Stimulated activated CD4-positive, alpha-beta T cell treated with anti-CD3 and anti-CD28 coated beads, Interleukin-4, amount 100 ng/mL, for 4 hours (primary cell): Measurements from ENCODE around the gene VPS8.
"Not testable (repeated sequence)": the region's sequence is repeated elsewhere in the genome, so short reads cannot be mapped to it uniquely, and the experiment has no call there.

Experiments used
- DNase-seq, 2 experiments: peaks; one replicate each; pipeline ENCODE4 v3.0.0-alpha.2; 2020

The VPS8 gene

DNA sequence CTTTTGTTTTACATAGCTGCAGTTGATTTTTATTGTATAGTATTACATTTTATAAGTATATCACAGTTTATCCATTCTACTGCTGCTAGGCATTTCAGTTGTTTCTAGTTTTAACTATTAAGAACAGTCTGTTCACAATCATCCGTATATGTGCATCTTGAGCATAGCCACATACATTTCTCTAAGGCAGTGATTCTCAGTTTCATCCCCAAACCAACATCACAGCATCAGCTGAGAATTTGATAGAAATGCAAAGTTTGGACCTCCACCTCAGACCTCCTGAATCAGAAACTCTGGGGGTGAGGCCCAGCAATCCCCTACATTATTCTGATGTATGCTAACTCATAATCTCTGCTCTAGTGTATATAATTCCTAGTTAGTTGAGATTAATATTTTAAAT, 120.8 kb downstream of the VPS8 start:
- DNase-seq: no peak

- no peak for DNase-seq
Measured at GRCh38 chr3:184937611-184938010, 125.6 kb downstream of the VPS8 start.

- DNase-seq: no peak
Measured at GRCh38 chr3:184941408-184941807, 129.4 kb downstream of the VPS8 start.

DNA sequence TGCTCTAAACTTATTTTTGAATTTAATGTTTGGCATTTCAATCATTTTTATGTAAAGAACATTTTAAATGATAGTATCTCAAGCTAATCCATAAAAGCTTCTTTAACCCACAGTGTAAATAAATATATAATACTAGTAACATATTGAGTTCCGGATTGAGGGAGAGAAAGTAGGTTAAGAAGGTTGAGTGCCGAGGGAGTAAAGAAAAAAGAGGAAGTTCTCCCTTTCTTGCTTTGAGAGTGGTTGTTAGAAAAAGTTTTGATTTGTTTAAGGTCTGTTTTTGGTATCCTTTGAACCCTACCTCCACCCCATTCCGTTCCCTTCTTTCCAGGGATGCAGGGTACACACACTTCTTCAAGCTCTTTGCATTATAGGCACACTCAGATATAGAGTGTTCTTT, 130.8 kb downstream of the VPS8 start:
- no peak for DNase-seq

DNA sequence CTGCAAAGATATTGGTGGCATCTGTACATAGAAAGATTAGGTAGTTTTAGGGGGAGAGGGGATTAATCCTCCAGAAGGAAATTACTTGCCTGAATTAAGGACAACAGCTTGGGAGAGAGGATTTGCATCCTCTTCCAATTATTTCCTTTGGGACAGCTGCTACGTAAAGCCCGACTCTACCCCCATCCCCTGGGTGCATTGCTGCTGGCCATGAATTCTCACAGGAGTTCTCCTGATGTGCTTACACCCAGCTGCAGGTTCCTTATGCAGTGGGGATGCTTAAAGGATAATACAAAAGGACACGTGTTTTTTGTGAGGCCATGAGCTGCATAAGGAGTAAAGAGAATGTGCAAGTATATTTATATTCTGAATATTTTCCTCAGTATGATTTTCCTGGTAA, 132.3 kb downstream of the VPS8 start:
- no peak for DNase-seq

DNA sequence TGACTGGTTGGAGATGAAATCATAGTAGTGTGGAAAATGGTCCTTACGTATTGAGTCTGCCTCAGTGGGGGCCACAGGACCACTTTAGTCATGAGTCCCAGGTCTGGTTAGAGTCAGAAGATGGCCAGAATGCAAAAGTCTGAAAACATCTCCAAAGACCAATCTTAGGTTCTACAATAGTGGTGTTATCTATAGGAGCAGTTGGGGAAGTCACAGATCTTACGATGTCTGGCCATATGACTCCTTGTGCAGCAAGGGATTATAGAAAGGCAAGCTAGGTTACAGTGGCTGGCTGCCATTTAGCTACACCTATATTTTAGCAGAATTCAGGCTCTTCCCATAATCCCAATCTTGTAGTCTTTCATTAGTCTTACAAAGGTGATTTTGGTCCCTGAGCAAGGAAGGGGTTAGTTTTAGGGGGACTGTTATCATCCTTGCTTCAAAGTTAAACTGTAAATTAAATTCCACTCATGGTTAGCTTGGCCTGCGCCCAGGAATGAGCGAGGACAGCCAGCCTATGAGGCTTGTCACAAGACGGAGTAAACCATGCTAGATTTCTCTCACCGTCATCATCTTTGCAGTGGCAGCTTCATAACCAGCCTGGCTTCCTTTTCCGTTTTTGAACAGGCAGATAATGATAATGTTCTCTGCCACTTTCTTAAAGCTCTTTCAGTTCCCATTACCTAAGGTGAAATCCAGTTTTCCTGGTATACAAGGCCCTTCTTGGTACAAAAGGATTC, 134.1 kb downstream of the VPS8 start:
- no peak for DNase-seq

DNA sequence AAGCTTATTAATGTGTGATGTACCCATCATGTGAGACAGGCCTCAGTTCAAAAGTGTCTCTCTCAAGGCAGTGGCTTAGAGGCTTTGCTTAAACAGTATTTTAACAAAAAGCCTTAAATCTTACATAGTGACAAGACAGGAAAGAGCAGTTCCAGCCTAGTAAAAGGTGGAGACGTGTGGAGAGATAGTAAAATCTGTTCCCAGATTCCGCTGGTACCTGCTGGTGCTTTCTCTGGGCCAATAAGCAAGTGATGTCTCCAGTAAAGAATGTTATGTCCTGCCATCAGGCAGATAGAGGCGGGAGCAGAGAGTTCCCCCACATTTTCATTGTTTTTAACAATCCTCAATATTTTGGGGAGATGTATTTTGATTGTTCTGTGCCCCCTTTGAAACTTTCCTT, 135.0 kb downstream of the VPS8 start:
- DNase-seq: no peak

DNA sequence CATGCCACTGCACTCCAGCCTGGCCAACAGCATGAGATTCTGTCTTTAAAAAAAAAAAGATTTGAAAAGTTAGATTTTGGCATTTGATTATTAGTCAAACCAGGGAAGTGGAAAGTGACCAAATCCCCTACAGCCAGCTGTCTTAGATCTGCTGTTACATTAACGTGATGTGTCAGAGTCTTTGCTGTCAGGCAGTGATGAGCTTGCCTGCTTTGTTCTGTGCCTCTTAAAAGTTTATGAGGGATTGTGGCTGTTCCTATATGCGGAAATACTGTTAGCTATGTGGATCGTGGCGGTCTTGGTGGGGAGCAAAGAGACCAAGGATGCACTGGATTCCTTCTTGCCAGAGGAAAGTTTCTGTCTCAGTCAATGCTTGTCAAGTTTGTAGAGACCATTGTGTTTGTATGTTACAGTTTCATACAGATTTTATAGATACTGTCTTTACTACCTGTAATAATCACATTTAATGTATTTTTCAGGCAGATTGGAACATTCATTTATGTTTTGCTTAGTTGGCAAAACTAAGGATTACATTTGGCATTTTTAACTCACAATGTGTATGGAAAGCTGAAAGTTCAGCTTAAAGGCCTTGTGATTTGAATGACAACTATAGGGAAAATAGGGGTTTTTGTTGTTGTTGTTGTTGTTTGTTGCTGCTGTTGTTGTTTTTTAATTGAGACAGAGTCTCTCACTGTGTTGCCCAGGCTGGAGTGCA, 137.4 kb downstream of the VPS8 start:
- DNase-seq: no peak

DNA sequence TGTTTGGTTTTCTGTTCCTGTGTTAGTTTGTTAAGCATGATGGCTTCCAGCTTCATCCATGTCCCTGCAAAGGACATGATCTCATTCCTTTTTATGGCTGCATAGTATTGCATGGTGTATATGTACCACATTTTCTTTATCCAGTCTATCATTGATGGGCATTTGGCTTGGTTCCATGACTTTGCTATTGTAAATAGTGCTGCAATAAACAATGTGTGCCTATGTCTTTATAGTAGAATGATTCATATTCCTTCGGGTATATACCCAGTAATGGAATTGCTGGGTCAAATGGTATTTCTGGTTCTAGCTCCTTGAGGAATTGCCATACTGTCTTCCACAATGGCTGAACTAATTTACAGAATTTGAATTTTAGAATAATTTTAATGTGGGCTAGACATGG, 138.8 kb downstream of the VPS8 start:
- DNase-seq: not testable (repeated sequence)

- no peak for DNase-seq
Measured at GRCh38 chr3:184952671-184953070, 140.7 kb downstream of the VPS8 start.

GRCh38 chr3:184953401-184953800, 141.4 kb downstream of the VPS8 start:
- no peak for DNase-seq

DNA sequence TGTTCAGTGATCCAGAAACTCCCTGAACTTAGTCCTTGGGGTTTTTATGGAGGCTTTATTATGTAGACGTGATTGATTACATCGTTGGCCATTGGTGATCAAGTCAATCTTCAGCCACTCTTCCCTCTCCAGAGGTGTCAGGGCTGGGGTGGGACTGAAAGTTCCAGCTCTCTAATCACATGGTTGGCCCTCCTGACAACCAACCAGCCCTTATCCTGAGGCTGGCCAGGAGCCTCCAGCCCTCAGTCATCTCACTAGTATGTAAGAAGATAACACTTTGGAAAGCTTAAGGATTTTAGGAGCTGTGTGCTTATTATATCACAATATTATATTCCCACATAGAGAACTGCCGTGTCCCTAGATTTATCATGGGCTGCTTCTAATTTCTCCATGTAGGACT, 142.3 kb downstream of the VPS8 start:
- no peak for DNase-seq

DNA sequence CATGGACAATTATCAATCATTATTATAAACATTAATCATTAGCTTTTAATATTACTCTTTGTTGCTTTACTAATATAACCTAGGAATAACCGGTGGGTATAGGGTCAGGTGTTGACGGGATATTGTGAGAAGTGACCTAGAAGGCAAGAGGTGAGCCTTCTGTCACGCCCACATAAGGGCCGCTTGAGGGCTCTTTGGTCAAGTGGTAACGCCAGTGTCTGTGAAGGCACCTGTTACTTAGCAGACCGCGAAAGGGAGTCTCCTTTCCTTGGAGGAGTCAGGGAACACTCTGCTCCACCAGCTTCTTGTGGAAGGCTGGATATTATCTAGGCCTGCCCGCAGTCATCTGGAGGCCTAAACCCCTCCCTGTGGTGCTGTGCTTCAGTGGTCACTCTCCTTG, 142.9 kb downstream of the VPS8 start:
- DNase-seq: not testable (repeated sequence)

- DNase-seq: no peak
Measured at GRCh38 chr3:184965639-184966430, 153.9 kb downstream of the VPS8 start.

- no peak for DNase-seq
Measured at GRCh38 chr3:184968115-184968514, 156.1 kb downstream of the VPS8 start.

GRCh38 chr3:184970186-184970585, 158.2 kb downstream of the VPS8 start:
- DNase-seq: no peak

DNA sequence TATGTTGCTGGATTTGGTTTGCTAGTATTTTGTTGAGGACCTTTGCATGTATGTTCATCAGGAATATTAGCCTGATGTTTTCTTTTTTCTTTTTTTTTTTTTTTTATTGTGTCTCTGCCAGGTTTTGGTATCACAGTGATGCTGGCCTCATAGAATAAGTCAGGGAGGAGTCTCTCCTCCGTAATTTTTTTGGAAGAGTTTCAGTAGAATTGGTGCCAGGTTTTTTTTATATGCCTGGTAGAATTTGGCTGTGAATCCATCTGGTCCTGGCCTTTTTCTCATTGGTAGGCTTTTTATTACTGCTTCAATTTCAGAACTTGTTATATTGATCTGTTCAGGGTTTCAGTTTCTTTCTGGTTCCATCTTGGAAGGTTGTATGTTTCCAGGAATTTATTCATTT, 165.8 kb downstream of the VPS8 start:
- DNase-seq: no peak

DNA sequence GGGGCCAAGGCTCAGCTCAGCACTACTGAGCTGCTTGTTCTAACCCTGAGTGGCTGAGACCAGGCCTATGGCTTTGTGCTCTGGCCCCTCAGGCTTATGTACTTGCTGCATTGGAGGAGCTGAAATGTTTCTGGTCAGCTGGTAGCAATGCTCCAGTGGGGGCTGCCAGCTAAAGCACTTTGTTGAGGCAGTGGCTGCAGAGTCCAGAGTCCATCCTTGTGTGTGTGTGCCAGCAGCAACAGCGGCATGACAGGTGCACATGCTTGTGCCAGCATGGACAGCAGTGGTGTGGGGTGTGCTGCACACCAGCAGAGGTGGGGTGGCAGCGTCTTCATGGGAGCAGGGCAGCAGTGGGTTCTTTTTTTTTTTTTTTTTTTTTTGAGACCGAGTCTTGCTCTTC, 169.1 kb downstream of the VPS8 start:
- no peak for DNase-seq

DNA sequence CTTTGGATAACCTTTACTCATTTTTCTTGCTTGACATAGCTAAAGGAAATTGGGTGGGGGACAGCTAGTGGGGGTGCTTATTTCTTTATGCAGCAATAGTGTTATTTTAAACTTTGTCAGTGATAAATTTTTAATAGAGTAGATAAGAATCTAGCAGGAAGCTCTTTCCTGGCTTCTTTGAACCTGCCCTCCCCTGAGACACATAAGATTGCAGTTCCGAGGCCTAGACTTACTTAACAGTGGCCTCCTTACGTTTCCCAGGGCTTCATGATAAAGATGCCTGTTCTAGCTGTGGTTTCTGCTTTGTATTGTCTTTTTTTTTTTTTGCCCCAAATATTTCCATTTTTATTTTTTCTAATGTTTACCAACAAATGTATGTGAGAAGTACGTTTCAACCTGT, 170.1 kb downstream of the VPS8 start:
- DNase-seq: no peak

DNA sequence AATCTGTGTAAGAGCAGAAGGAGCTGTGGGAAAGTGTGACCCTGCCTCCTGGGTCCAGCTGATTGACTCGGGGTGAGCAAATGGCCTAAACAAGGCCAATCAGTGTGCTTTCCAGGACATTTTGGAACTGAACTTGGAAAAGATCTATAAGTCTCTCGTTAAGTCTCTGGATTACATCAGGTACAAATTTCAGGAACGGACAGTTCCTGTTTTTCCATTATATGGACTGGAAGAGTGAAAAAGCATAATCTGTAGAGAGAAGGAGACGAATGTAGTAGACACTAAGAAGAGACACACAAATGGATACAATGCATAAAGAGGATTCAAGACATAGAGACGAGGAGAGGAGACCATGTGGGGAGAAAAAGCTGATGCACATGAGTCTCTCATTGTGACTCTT, 173.6 kb downstream of the VPS8 start:
- no peak for DNase-seq

DNA sequence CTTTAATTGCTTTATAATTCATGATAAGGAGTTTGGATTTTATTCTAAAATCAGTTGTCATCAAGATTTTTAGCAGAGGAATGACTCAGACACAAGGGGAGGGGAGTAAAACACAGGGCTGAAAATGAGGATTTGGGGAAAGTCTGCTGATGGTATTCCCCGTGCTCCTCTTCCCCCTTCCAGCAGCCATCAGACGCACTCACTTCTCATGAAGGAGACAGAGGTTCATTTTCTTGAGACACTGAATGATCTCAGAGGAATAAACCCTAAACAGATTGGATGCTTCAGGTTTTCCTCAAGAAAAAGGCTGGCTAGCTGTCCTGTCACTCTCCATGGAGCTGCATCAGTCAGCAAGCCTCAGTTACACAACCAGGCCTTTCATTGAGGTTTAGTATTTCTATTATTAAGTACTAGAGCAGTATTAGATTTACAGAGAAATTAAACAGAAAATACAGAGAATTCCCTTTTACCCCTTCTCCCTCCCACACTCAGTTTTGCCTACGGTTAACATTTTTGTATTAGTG, 174.5 kb downstream of the VPS8 start:
- no peak for DNase-seq

DNA sequence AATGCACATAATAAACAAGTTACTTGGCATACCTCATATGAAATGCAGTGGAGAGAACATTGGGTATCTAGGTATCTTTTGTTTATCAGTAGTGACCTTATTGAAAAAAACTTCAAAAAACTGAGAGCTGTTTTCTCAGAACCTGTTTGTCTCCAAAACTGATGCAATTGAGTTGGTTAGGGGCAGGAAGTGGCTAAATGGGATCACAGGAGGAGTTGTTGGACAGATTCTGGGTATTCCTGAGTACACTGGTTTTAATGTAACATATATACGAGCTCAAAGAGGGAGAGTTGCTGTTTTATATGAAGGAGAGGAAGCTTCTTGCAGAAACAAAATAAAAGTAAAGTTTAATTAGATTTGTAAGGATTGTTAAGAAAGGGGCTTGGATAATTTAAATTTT, 181.4 kb downstream of the VPS8 start:
- no peak for DNase-seq

DNA sequence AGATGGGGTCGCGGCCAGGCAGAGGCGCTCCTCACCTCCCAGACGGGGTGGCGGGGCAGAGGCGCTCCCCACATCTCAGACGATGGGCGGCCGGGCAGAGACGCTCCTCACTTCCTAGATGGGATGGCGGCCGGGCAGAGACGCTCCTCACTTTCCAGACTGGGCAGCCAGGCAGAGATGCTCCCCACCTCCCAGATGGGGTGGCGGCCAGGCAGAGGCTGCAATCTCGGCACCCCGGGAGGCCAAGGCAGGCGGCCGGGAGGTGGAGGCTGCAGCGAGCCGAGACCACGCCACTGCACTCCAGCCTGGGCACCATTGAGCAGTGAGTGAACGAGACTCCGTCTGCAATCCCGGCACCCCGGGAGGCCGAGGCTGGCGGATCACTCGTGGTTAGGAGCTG, 191.9 kb downstream of the VPS8 start:
- not testable (repeated sequence) for DNase-seq

- DNase-seq: no peak
Measured at GRCh38 chr3:185009650-185010049, 197.7 kb downstream of the VPS8 start.
